C4-2B (cell line): ENCODE measurements around the gene BTN2A1.

ENCODE experiments used
- H3K27ac ChIP-seq: fragments of 450-650 bp; 2 replicates; pipeline ENCODE4 v1.5.1; 2017
- ZFX ChIP-seq: fragments of 450-650 bp; IDR thresholded peaks from 2 replicates; pipeline ENCODE4 v1.6.1; 2017
- TF ChIP-seq, protein P1 (sequence below): fragments of 450-650 bp; conservative IDR thresholded peaks from 2 replicates; pipeline ENCODE4 v1.5.1; 2017; ENCODE audit warnings: mild to moderate bottlenecking

The BTN2A1 gene

DNA sequence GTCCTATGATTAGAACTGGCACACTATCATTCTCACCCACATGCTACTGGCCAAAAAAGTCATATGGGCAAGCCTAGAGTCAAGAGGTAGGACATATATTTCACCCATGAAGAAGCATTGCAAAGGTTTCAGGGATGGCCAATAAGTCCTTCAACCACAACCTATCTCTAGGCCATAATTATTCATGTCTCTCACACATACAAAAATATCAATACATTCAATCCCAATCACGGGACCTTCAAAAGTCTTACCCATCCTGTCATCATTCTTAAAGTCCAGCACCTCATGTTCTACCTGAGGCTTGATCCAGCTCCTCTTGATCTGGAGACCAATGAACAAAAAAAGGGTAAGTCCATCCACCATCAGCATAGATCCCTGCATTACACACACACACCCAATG is 29.7 kb downstream of the BTN2A1 start:
- H3K27ac ChIP-seq, result no peak overlapping the region
- TF ChIP-seq ZFX, result no peak
- TF ChIP-seq, protein P1, sequence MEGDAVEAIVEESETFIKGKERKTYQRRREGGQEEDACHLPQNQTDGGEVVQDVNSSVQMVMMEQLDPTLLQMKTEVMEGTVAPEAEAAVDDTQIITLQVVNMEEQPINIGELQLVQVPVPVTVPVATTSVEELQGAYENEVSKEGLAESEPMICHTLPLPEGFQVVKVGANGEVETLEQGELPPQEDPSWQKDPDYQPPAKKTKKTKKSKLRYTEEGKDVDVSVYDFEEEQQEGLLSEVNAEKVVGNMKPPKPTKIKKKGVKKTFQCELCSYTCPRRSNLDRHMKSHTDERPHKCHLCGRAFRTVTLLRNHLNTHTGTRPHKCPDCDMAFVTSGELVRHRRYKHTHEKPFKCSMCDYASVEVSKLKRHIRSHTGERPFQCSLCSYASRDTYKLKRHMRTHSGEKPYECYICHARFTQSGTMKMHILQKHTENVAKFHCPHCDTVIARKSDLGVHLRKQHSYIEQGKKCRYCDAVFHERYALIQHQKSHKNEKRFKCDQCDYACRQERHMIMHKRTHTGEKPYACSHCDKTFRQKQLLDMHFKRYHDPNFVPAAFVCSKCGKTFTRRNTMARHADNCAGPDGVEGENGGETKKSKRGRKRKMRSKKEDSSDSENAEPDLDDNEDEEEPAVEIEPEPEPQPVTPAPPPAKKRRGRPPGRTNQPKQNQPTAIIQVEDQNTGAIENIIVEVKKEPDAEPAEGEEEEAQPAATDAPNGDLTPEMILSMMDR, result no peak

GRCh38 chr6:26489996-26490964 is 32.5 kb downstream of the BTN2A1 start:
- H3K27ac ChIP-seq, result no peak overlapping the region
- no peak for TF ChIP-seq ZFX
- TF ChIP-seq, protein P1, result no peak

- H3K27ac ChIP-seq, result no peak overlapping the region
- TF ChIP-seq, protein P1, result no peak
- TF ChIP-seq ZFX, result no peak
Observed at GRCh38 chr6:26491604-26492003, 33.8 kb downstream of the BTN2A1 start.

DNA sequence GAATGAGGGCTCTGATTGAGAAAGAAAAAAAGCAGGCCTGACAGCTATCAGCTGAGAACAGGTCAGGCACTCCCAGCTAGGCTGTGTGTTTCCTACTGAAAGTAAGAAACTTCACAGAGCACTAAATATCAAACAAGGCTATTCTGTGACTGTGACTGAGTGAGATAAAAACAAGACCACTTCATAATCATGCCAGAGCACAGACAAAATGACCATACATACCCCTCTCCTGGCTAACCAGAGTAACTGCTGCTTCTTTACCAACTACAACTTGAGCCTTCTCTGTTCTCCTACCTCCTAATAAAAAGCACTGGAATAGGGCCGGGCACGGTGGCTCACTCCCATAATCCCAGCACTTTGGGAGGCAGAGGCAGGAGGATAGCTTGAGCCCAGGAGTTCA is 35.5 kb downstream of the BTN2A1 start:
- no peak for TF ChIP-seq ZFX
- TF ChIP-seq, protein P1, result no peak
- no peak overlapping the region for H3K27ac ChIP-seq

DNA sequence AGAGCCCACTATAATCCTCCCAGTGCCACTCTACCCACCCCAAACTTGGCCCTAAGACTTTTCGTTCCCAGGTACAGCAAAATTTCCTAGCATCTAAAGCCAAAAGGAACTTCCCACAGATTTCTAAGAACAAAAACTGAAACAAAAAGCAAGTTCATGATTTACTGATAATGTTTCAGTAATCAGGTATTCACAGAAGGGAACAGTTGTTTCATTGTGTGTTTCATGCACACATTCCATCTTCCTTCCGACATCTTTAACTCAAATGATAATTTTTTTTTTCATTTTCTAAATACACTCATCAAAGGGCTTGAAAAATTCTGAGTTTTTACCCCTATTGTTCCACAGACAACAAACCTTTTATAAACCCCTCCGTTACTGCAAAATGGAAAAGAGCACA is 36.4 kb downstream of the BTN2A1 start:
- H3K27ac ChIP-seq, result no peak overlapping the region
- TF ChIP-seq, protein P1, result no peak
- TF ChIP-seq ZFX, result no peak

- no peak overlapping the region for H3K27ac ChIP-seq
- TF ChIP-seq, protein P1, result no peak
- TF ChIP-seq ZFX, result no peak
Observed at GRCh38 chr6:26495281-26495680, 37.5 kb downstream of the BTN2A1 start.

- TF ChIP-seq ZFX, result no peak
- TF ChIP-seq, protein P1, result no peak
- no peak overlapping the region for H3K27ac ChIP-seq
Observed at GRCh38 chr6:26497610-26498009, 39.9 kb downstream of the BTN2A1 start.
